Superior temporal gyrus (tissue), 1 donor: ENCODE results near the gene GNG13.

ENCODE experiments used
- DNase-seq: peaks from one replicate; pipeline ENCODE4 v3.0.0-alpha.2; 2016; ENCODE audit errors: extremely low spot score

Gene GNG13

GRCh38 chr16:813916-814412 is 13.4 kb upstream of the GNG13 start:
- no peak for DNase-seq

GRCh38 chr16:813204-813915 is 12.8 kb upstream of the GNG13 start:
- peak; percentile 73 for DNase-seq

- no peak for DNase-seq
Observed at GRCh38 chr16:808085-808386, 7.5 kb upstream of the GNG13 start.

GRCh38 chr16:807347-808084 is 7.0 kb upstream of the GNG13 start:
- peak; percentile 92 for DNase-seq

GRCh38 chr16:805474-805873 is 4.9 kb upstream of the GNG13 start:
- DNase-seq, result no peak

GRCh38 chr16:804193-805048 is 3.9 kb upstream of the GNG13 start:
- no peak for DNase-seq

GRCh38 chr16:803754-804080 is 3.2 kb upstream of the GNG13 start:
- no peak for DNase-seq

GRCh38 chr16:802914-803753 is 2.6 kb upstream of the GNG13 start:
- no peak for DNase-seq

GRCh38 chr16:802461-802860 is 1.9 kb upstream of the GNG13 start:
- no peak for DNase-seq

GRCh38 chr16:801584-802363 is 1.2 kb upstream of the GNG13 start:
- no peak for DNase-seq

GRCh38 chr16:800834-801511 is 439 bp upstream of the GNG13 start:
- DNase-seq, result no peak

GRCh38 chr16:799111-799947 is 1.2 kb downstream of the GNG13 start:
- no peak for DNase-seq

GRCh38 chr16:798666-799065 is 1.9 kb downstream of the GNG13 start:
- DNase-seq, result no peak

GRCh38 chr16:797686-798085 is 2.8 kb downstream of the GNG13 start:
- no peak for DNase-seq

- no peak for DNase-seq
Observed at GRCh38 chr16:797120-797420, 3.5 kb downstream of the GNG13 start.

GRCh38 chr16:796296-797119 is 4.0 kb downstream of the GNG13 start:
- no peak for DNase-seq

GRCh38 chr16:795580-796229 is 4.8 kb downstream of the GNG13 start:
- DNase-seq, result no peak

- no peak for DNase-seq
Observed at GRCh38 chr16:794853-795466, 5.6 kb downstream of the GNG13 start.
